Testis (tissue), 3 donors: Measurements from ENCODE around the gene CRIM1. TPM values are rescaled to one million over a fixed set of nuclear protein-coding genes. Genes with fewer than 3 reads are reported as not detected.

ENCODE experiments used
- DNase-seq: peaks from one replicate; pipeline ENCODE4 v3.0.0-alpha.2; 2019
- H3K27ac ChIP-seq, 2 donors: fragments of 200-600 bp; sonication (generic); one replicate each; pipeline ENCODE4 v1.5.1; 2019
- H3K27me3 ChIP-seq: fragments of 200-600 bp; sonication (generic); one replicate; pipeline ENCODE4 v1.5.1; 2019
- H3K36me3 ChIP-seq: fragments of 200-600 bp; sonication (generic); one replicate; pipeline ENCODE4 v1.5.1; 2017; ENCODE audit warnings: low read depth; ENCODE audit errors: missing control alignments
- H3K4me1 ChIP-seq: fragments of 200-600 bp; sonication (generic); one replicate; pipeline ENCODE4 v1.5.1; 2019
- H3K4me3 ChIP-seq, 2 donors: fragments of 200-600 bp; sonication (generic); one replicate each; pipeline ENCODE4 v1.5.1; 2017 to 2019
- H3K9me3 ChIP-seq: fragments of 200-600 bp; sonication (generic); one replicate; pipeline ENCODE4 v1.5.1; 2017
- POLR2A ChIP-seq: fragments of 450-650 bp; IDR thresholded peaks from one replicate; pipeline ENCODE4 v1.6.1; 2017; ENCODE audit warnings: antibody characterized with exemption, mild to moderate bottlenecking, moderate library complexity
- WGBS, 2 donors: methylation state at CpG; one replicate each; pipeline ENCODE4 v1.1.5; 2018; 5-methylcytosine and 5-hydroxymethylcytosine counted together
- intact Hi-C: fragments of 100-400 bp; cut with DNase I; formaldehyde crosslinking; loops from one replicate; pipeline ENCODE4 v1.15.1; 2023; ENCODE audit warnings: low total_unique reads
- polyA plus RNA-seq: library from polyadenylated mRNA; stranded (reverse); fragments of 350-450 nt; fragmentation: Illumina TruSeq; extraction: RNeasy Lipid Tissue Mini Kit (QIAGEN cat#74804); gene quantifications from one replicate; pipeline ENCODE4 v1.2.3, GENCODE V29; 2014; ENCODE audit warnings: low read depth, low replicate concordance; ENCODE audit not compliant: insufficient read depth
- total RNA-seq, 2 donors: library from RNA; depleted of rRNA; stranded (reverse); fragments of >200 nt; gene quantifications; one replicate each; pipeline ENCODE4 v1.2.3, GENCODE V29; 2016
- TF ChIP-seq, protein P1 (sequence below), 3 experiments: fragments of 450-650 bp in 2 of 3; fragments of 200-600 bp in 1 of 3; sonication (generic) in 1 of 3; IDR thresholded peaks; one replicate each; pipeline ENCODE4 v1.5.1; 2016 to 2019; ENCODE audit warnings: antibody characterized with exemption in 3 of 3, mild to moderate bottlenecking in 2 of 3, moderate library complexity in 1 of 3

CRIM1 gene
- total and polyA plus RNA-seq, 3 donors from 2014 or later, result 38.2 to 94.1 (median 68.4) TPM

DNA sequence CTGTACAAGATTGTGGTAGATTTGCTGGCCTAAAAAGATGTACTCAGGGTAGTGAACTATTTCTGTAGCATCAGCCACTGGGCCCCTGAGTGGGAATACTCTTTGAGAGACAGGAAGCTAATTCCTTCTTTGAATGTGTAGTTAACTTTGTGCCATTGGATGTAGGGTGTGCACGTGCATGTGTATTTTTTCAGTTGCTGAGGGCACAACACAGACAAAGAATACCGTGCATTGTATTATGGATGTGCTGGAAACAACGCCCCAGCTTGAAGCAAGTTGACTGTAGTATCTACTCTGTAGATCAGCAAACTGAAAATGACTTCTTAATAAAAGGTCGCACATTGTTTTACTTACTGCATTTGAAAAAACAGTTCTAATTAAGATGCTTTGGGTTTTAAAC, 14.1 kb downstream of the CRIM1 start:
- intact Hi-C loops, result no loop called here

DNA sequence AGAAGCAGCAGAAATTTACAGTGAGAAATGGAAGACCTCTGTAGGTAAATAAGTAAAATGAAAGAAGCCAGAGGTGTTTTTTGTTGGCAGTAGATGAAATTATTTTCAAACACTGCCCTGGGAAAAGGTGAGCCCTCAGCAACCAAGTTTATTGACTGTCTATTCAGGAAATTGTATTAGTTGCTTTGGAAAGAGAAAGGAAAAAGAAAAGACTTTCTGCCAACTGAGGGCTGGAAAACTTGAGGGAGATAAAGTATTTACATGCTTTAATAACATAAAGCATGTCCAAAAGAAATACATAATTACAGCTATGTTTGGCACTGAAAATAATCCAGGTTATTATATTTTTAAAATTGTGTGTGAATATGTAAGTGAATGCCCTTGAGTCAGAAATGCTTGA, 14.7 kb downstream of the CRIM1 start:
- no peak overlapping the region for H3K4me3 ChIP-seq
- intact Hi-C loops, result no loop called here
- H3K4me1 ChIP-seq, result peaks cover 38% of the 10 kb centered on the region

More for the DNA sequence above, 14.1 kb downstream of the CRIM1 start:
- no peak for DNase-seq
- Histone ChIP-seq H3K4me1 (peaks cover 38% of the 10 kb centered on the region), H3K4me3 (no peak overlapping the region), H3K27me3 (no peaks in the 10 kb centered on the region), H3K36me3 (no peaks in the 10 kb centered on the region), H3K27ac (no peak overlapping the region), H3K9me3 (no peaks in the 10 kb centered on the region)
- TF ChIP-seq, protein P1, sequence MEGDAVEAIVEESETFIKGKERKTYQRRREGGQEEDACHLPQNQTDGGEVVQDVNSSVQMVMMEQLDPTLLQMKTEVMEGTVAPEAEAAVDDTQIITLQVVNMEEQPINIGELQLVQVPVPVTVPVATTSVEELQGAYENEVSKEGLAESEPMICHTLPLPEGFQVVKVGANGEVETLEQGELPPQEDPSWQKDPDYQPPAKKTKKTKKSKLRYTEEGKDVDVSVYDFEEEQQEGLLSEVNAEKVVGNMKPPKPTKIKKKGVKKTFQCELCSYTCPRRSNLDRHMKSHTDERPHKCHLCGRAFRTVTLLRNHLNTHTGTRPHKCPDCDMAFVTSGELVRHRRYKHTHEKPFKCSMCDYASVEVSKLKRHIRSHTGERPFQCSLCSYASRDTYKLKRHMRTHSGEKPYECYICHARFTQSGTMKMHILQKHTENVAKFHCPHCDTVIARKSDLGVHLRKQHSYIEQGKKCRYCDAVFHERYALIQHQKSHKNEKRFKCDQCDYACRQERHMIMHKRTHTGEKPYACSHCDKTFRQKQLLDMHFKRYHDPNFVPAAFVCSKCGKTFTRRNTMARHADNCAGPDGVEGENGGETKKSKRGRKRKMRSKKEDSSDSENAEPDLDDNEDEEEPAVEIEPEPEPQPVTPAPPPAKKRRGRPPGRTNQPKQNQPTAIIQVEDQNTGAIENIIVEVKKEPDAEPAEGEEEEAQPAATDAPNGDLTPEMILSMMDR (IDR thresholded peaks at IDR 0.05), result no peak
- 62 to 70% methylated on average over 4 of the region's 4 CpGs for WGBS, 2 donors

DNA sequence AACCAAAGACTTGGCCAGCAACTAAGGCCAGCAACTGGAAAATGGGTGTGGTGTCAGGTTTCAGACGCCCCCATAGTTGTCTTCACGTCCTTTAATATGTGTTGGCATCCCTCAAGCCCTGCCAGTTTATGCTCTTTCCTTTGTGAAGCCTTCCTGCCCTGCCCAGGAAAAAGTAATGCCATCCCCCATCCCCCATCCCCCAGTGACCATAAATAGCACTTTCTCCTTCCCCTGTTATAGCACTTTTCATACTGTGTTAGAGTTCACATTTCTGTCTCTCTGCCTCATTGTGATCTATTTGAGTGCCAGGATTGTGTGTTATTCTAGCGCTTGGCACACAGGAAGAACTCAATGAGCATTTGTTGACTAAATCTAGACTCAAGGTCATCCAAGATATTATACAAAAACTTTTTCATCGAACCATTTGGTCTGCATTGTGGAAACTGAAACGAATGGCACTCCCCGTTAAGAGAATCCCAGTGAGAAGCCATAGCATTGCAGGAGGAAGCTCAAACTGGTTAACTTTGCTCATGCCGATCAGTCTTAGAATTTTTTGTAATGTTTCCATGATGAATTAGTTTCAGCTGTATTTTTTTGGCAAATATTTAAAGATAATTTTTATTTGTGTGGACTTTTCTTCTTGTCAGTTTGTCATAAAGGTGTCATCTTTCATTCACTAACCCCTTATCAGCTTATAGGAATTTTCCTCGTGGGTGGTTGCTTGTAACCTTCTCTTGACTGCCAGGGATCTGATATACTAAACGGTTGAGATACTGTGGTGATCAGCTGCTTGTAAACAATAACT, 15.7 kb downstream of the CRIM1 start:
- Histone ChIP-seq H3K27ac (peak overlapping the region in 1 of 2 donors; percentile 1), H3K36me3 (no peaks in the 10 kb centered on the region), H3K4me3 (no peak overlapping the region), H3K27me3 (no peaks in the 10 kb centered on the region), H3K9me3 (no peaks in the 10 kb centered on the region), H3K4me1 (peaks cover 38% of the 10 kb centered on the region)
- TF ChIP-seq, protein P1 (IDR thresholded peaks at IDR 0.05), result no peak
- TF ChIP-seq POLR2A, result no peak
- intact Hi-C loops, result no loop called here
- DNase-seq, result no peak
- 36 to 39% methylated on average over 9 of the region's 9 CpGs for WGBS, 2 donors

More for the DNA sequence above, 14.7 kb downstream of the CRIM1 start:
- Histone ChIP-seq H3K36me3 (no peaks in the 10 kb centered on the region), H3K9me3 (no peaks in the 10 kb centered on the region), H3K27me3 (no peaks in the 10 kb centered on the region), H3K27ac (no peak overlapping the region)
- no peak for DNase-seq
- TF ChIP-seq, protein P1 (IDR thresholded peaks at IDR 0.05), result no peak
- no peak for TF ChIP-seq POLR2A

GRCh38 chr2:36371928-36372391, 16.4 kb downstream of the CRIM1 start:
- no peak overlapping the region for H3K4me3 ChIP-seq

More at GRCh38 chr2:36371928-36372391, 16.4 kb downstream of the CRIM1 start:
- Histone ChIP-seq H3K4me1 (peaks cover 39% of the 10 kb centered on the region), H3K9me3 (no peaks in the 10 kb centered on the region), H3K27ac (no peak overlapping the region), H3K36me3 (no peaks in the 10 kb centered on the region), H3K27me3 (no peaks in the 10 kb centered on the region)
- 57 to 63% methylated on average over 2 of the region's 2 CpGs for WGBS, 2 donors
- no peak for TF ChIP-seq POLR2A
- TF ChIP-seq, protein P1 (IDR thresholded peaks at IDR 0.05), result no peak
- intact Hi-C loops, result no loop called here
- DNase-seq, result no peak
